Right cardiac atrium (tissue), 5 donors: ENCODE measurements around the gene TRIM52. TPM values are rescaled to one million over a fixed set of nuclear protein-coding genes. Genes with fewer than 3 reads are reported as not detected.
A peak's percentile ranks its signal among the peaks of the same experiment; 100 is the strongest.
"Not testable (repeated sequence)": the region's sequence is repeated elsewhere in the genome, so short reads cannot be mapped to it uniquely, and the experiment has no call there.

Source experiments
- ATAC-seq, 2 donors: fragments of 200-7000 bp; cut with Tn5 transposase; one replicate each; pipeline versions ENCODE4 v1.8.0 to v1.9.1; 2020; ENCODE audit warnings: moderate library complexity in 2 of 2, mild to moderate bottlenecking in 1 of 2
- DNase-seq, 3 donors: peaks; one replicate each; pipeline ENCODE4 v3.0.0-alpha.2; 2020
- H3K27ac ChIP-seq: one replicate; pipeline ENCODE4 v1.5.1; 2013; ENCODE audit warnings: mild to moderate bottlenecking, low read length, control low read depth, moderate library complexity
- H3K27me3 ChIP-seq: one replicate; pipeline ENCODE4 v1.6.1; 2013; ENCODE audit not compliant: control insufficient read depth, insufficient read depth
- H3K4me1 ChIP-seq: one replicate; pipeline ENCODE4 v1.6.1; 2013; ENCODE audit warnings: low read length; ENCODE audit not compliant: control insufficient read depth, insufficient read depth
- H3K4me3 ChIP-seq: one replicate; pipeline ENCODE4 v1.5.1; 2013; ENCODE audit warnings: low read length, control low read depth
- H3K9me3 ChIP-seq: one replicate; pipeline ENCODE4 v1.6.1; 2013; ENCODE audit warnings: low read length; ENCODE audit not compliant: control insufficient read depth
- WGBS: extraction: QIAGEN DNeasy Blood & Tissue Kit; methylation state at CpG from one replicate; pipeline ENCODE4 v1.1.7; 2013; 5-methylcytosine and 5-hydroxymethylcytosine counted together
- intact Hi-C, 4 donors: fragments of 100-400 bp; cut with DNase I; formaldehyde crosslinking; loops; one replicate each; pipeline versions ENCODE4 v1.11.0 to v1.14.0; 2022 to 2023
- microRNA-seq, 2 donors: library from miRNA; unstranded; fragments of <30 nt; microRNA quantifications; one replicate each; pipeline ENCODE4 v1.2.0, GENCODE V29; 2020 to 2021
- polyA plus RNA-seq: library from polyadenylated mRNA; stranded (reverse); fragments of 200-250 nt; gene quantifications from one replicate; pipeline ENCODE4 v1.2.3, GENCODE V29; 2013
- total RNA-seq, 4 donors: library from RNA; stranded (reverse); fragmentation: NEBNext Ultra II Directional; extraction: Animal tissue kit (Norgen Biotek cat#: 25700); gene quantifications; one replicate each; pipeline ENCODE4 v1.2.1, GENCODE V29; 2021
- donor health status: healthy with polysubstance abuse.
- donor health status: DM: no; HTN: yes; CAD: no.
- donor health status: DM: no; HTN: no; CAD: no.
- donor health status: DM: no; HTN: yes; CAD: no; lungs with severe emphysema.
- donor health status: DM: yes; HTN: yes; CAD: no.

Gene TRIM52
- total and polyA plus RNA-seq, 5 donors = 8.2 to 11.6 (median 9.8) TPM

- H3K27me3 ChIP-seq, H3K4me1 ChIP-seq, H3K27ac ChIP-seq, ATAC-seq, H3K9me3 ChIP-seq, H3K4me3 ChIP-seq, intact Hi-C loops: not testable (repeated sequence)
- 74% methylated on average over 17 of the region's 17 CpGs for WGBS
- peak in 1 of 3 donors; percentile 45 for DNase-seq
Measured at GRCh38 chr5:181210698-181211097, 50.2 kb downstream of the TRIM52 start.

- DNase-seq, H3K27ac ChIP-seq, H3K27me3 ChIP-seq, intact Hi-C loops, ATAC-seq, H3K9me3 ChIP-seq, H3K4me1 ChIP-seq, H3K4me3 ChIP-seq: not testable (repeated sequence)
- WGBS = 76% methylated on average over 11 of the region's 11 CpGs
Measured at GRCh38 chr5:181210148-181210547, 50.8 kb downstream of the TRIM52 start.

- H3K9me3 ChIP-seq, H3K27ac ChIP-seq, DNase-seq, intact Hi-C loops, H3K27me3 ChIP-seq, ATAC-seq, H3K4me1 ChIP-seq, H3K4me3 ChIP-seq: not testable (repeated sequence)
- 90% methylated on average over 24 of the region's 24 CpGs for WGBS
Measured at GRCh38 chr5:181209006-181209405, 51.9 kb downstream of the TRIM52 start.

- Histone ChIP-seq H3K27me3 (no peaks in the 10 kb centered on the region), H3K27ac (no peak overlapping the region), H3K4me1 (peaks cover 4% of the 10 kb centered on the region), H3K4me3 (peak overlapping the region; percentile 70), H3K9me3 (no peaks in the 10 kb centered on the region)
- DNase-seq (no peak), ATAC-seq (no peak)
- intact Hi-C loops = loop anchor here in 2 of 4 donors (2.0 kb wide), 2 partner anchors 15 to 19 kb away; no protein-coding TSS in a partner anchor
- WGBS = 38% methylated on average over 3 of the region's 3 CpGs
Measured at GRCh38 chr5:181207960-181208253, 53.0 kb downstream of the TRIM52 start.

- peak; percentile 79 to 90 (median 85) for DNase-seq
- peak; percentile 50 to 67 for ATAC-seq
- H3K4me1 ChIP-seq = peaks cover 4% of the 10 kb centered on the region
- intact Hi-C loops = loop anchor here in 2 of 4 donors (2.0 kb wide), 2 partner anchors 15 to 19 kb away; no protein-coding TSS in a partner anchor
- peak overlapping the region; percentile 70 for H3K4me3 ChIP-seq
- H3K9me3 ChIP-seq = no peaks in the 10 kb centered on the region
- under 1% methylated on average over 36 of the region's 36 CpGs for WGBS
- no peaks in the 10 kb centered on the region for H3K27me3 ChIP-seq
- H3K27ac ChIP-seq = peak overlapping the region; percentile 90
Measured at GRCh38 chr5:181207214-181207959, 53.6 kb downstream of the TRIM52 start.

GRCh38 chr5:181205761-181206649 is 54.9 kb downstream of the TRIM52 start:
- ATAC-seq = peak; percentile 6 to 20
- no peaks in the 10 kb centered on the region for H3K9me3 ChIP-seq
- peak overlapping the region; percentile 47 for H3K27ac ChIP-seq
- peaks cover 4% of the 10 kb centered on the region for H3K4me1 ChIP-seq
- peak overlapping the region; percentile 55 for H3K4me3 ChIP-seq
- intact Hi-C loops = loop anchor here in 2 of 4 donors (2.0 kb wide), 2 partner anchors 13 to 17 kb away; no protein-coding TSS in a partner anchor
- DNase-seq = peak in 2 of 3 donors; percentile 69 to 74
- WGBS = 12% methylated on average over 37 of the region's 37 CpGs
- H3K27me3 ChIP-seq = no peaks in the 10 kb centered on the region

Small RNA genes lying within 50 kb of the gene (microRNA-seq; reads per million reads assigned to microRNA genes)
- gene MIR4638 = 0 to 1.7 reads per million in 2 donors

Other genes starting within 250 kb of the TRIM52 start
- gene BTNL9, start 220.9 kb downstream of the TRIM52 start, total RNA-seq = 10 to 100 TPM in 3 of 4 donors, 1 to 10 TPM in 1; 8.0 to 44.4 (median 26.8) TPM
- gene BTNL9, start 220.9 kb downstream of the TRIM52 start, polyA plus RNA-seq = 57.8 TPM
- not detected for gene OR2V1, start 130.0 kb downstream of the TRIM52 start, total RNA-seq
- not detected for gene OR2V1, start 130.0 kb downstream of the TRIM52 start, polyA plus RNA-seq
- gene OR2V2, start 113.6 kb downstream of the TRIM52 start, total RNA-seq = not detected
- gene OR2V2, start 113.6 kb downstream of the TRIM52 start, polyA plus RNA-seq = not detected
- gene TRIM7, start 55.9 kb downstream of the TRIM52 start, total RNA-seq = 10 to 100 TPM in 1 of 4 donors, 1 to 10 TPM in 3; 3.8 to 13.1 (median 5.3) TPM
- gene TRIM7, start 55.9 kb downstream of the TRIM52 start, polyA plus RNA-seq = 4.4 TPM
- 10 to 100 TPM; 18.6 to 21.2 (median 21.0) TPM for gene TRIM41, start 37.9 kb downstream of the TRIM52 start, total RNA-seq
- 17.0 TPM for gene TRIM41, start 37.9 kb downstream of the TRIM52 start, polyA plus RNA-seq
- 100 to 1,000 TPM; 698 to 874 (median 743) TPM for gene RACK1, start 17.2 kb downstream of the TRIM52 start, total RNA-seq
- gene RACK1, start 17.2 kb downstream of the TRIM52 start, polyA plus RNA-seq = 1,031 TPM
- gene OR4F3, start 106.1 kb upstream of the TRIM52 start, total RNA-seq = not detected
- not detected for gene OR4F3, start 106.1 kb upstream of the TRIM52 start, polyA plus RNA-seq